ENCODE data around the gene RPS15. TPM values are rescaled to one million over a fixed set of nuclear protein-coding genes. Genes with fewer than 3 reads are reported as not detected.
A peak's percentile ranks its signal among the peaks of the same experiment; 100 is the strongest.

RPS15 gene
- total RNA-seq, 2 experiments from 2014 or later = 1,854 to 1,879 TPM

DNA sequence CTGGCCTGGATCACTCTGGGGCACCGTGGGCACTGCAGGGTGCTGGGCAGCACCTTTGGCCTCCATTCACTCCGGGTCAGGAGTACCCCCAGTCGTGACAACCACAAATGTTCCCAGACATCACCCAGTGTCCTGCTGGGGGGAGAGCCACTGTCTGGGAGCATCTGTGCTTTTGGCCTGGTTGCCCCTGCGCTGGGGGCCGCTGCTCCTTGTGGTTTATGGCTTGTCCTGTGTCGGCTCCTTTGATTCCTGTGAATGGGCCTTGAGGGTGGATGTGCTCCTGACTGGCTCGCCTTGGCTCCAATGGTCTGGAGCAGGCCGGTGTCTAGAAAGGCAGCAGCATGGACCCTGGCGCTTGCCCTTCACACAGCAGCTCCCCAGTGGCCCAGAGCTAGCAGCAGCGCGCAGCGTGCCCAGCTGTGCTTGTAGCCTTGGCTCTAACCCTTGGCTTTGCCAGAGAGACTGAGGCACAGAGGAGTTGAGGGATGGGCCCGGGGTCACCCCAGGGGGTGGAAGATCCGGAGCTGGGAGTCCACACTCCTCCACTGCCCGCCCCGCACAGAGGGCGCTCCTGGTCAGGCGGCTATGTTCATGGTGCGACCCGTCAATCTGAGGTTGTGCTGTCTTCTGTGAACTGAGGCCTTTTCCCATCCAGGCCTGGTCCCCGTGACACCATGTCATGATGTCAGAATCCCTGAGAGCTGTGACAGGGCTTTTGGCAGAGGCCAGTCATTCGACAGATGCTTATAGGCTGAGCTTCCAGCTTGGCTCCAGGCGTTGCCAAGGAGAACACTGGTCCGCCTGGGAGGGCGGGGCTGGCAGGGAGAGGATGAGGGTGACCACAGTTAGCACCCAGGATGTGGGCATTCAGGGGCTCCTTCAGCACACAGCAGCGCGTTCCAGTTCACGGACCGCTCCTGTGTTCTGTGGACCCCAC lies 26.7 kb upstream of the RPS15 start:
- H3K4me1 Mint-ChIP-seq (ENCODE audit: low read depth) = peaks cover 72% of the 10 kb centered on the region
- peak overlapping the region; percentile 95 for H3K4me3 Mint-ChIP-seq
- DNase-seq = peak; percentile 56
- ATAC-seq = no peak
- TF ChIP-seq, protein P1, sequence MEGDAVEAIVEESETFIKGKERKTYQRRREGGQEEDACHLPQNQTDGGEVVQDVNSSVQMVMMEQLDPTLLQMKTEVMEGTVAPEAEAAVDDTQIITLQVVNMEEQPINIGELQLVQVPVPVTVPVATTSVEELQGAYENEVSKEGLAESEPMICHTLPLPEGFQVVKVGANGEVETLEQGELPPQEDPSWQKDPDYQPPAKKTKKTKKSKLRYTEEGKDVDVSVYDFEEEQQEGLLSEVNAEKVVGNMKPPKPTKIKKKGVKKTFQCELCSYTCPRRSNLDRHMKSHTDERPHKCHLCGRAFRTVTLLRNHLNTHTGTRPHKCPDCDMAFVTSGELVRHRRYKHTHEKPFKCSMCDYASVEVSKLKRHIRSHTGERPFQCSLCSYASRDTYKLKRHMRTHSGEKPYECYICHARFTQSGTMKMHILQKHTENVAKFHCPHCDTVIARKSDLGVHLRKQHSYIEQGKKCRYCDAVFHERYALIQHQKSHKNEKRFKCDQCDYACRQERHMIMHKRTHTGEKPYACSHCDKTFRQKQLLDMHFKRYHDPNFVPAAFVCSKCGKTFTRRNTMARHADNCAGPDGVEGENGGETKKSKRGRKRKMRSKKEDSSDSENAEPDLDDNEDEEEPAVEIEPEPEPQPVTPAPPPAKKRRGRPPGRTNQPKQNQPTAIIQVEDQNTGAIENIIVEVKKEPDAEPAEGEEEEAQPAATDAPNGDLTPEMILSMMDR (IDR thresholded peaks at IDR 0.05) = no peak
- POLR2A ChIA-PET = interaction anchor here (1.7 to 2.2 kb wide), 3 partner anchors 10 to 26 kb away, joined by 6 to 10 read pairs (median 8); partner anchors contain the start of gene RPS15
- peaks cover 34% of the 10 kb centered on the region for H3K36me3 Mint-ChIP-seq (ENCODE audit: low read depth)
- no peaks in the 10 kb centered on the region for H3K9me3 Mint-ChIP-seq
- CTCF ChIA-PET = no interaction called here
- H3K27me3 Mint-ChIP-seq = no peaks in the 10 kb centered on the region
- intact Hi-C loops (cut with micrococcal nuclease) = no loop called here
- H3K27ac Mint-ChIP-seq = peak overlapping the region; percentile 94

DNA sequence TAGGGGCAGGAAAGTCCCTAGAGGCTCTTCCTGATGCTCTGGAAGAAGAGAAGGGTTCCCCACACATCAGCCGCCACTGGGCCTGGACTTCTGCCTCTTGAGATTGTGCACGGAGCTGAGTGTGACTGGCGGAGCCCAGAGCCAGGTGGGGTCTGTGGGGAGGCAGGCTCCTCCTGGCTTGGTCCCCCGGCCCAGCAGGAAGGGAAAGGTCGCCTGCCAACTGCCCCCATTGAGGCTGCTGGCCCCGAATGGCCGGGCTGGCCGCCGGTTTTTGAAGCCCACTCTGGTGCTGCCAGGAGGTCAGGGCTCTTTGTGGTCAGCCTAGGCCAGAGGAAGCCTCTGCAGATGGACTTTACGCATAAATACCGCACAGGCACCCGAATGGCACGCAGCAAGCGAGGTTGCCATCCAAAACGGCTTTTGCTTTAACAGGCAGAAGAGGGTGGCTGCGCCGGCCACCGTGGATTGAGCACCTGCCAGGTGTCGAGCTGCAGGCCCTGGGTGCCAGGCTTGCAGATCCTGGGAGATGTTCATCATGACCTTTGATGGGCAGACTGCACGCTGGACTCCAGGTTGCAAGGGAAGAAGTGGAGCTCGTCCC lies 25.8 kb upstream of the RPS15 start:
- no peak for DNase-seq
- no peaks in the 10 kb centered on the region for H3K9me3 Mint-ChIP-seq
- ChIA-PET CTCF (interaction anchor here (0.7 kb wide), 1 partner anchor 133 kb away, joined by 3 read pairs; no protein-coding TSS in a partner anchor), POLR2A (interaction anchor here (1.2 to 2.2 kb wide), 7 partner anchors 9 to 54 kb away, joined by 3 to 8 read pairs (median 6); no protein-coding TSS in a partner anchor)
- H3K4me1 Mint-ChIP-seq (ENCODE audit: low read depth) = peaks cover 79% of the 10 kb centered on the region
- ATAC-seq = no peak
- intact Hi-C loops (cut with micrococcal nuclease) = no loop called here
- no peak overlapping the region for H3K4me3 Mint-ChIP-seq
- H3K36me3 Mint-ChIP-seq (ENCODE audit: low read depth) = peaks cover 37% of the 10 kb centered on the region
- TF ChIP-seq, protein P1 (IDR thresholded peaks at IDR 0.05) = no peak
- peak overlapping the region; percentile 88 for H3K27ac Mint-ChIP-seq
- H3K27me3 Mint-ChIP-seq = no peaks in the 10 kb centered on the region

DNA sequence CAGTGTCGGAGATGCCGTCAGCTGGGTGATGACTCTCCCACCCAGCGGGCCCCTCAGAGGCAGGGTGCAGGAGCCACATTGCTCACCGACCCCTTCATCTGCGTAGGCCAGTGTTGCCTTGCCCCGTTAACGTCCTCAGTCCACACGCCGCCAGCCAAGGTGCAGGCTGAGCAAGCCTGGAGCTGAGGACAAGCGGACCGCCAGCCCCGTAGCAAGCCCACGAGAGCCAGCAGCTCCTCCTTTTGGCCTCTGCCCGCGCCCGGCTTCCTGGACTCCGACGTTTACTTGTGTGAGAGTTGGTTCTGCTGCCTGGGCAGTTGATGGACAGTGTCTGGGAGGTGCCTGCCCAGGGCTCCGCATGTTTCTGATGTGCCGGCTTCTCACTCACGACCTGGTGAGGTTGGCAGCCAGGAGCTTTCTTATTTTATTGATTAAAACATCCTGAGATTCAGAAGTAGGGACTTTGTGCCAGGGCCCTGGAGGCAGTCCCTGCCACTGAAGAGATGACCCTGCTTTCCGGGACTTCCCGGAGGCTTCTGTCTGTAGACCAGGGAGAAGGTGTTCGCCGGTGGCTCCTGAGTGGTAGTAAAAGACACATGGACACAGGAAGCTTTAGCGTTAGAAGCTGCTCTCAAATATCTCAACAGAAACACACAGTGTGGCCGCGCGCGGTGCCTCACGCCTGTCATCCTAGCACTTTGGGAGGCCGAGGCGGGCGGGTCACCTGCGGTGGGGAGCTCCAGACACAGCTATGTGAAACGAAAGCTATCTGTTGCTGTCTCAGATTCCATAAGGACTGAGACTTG lies 25.0 kb upstream of the RPS15 start:
- Mint-ChIP-seq H3K36me3 (ENCODE audit: low read depth) (peaks cover 42% of the 10 kb centered on the region), H3K27me3 (no peaks in the 10 kb centered on the region), H3K27ac (peak overlapping the region; percentile 55), H3K9me3 (no peaks in the 10 kb centered on the region), H3K4me1 (ENCODE audit: low read depth) (peaks cover 81% of the 10 kb centered on the region), H3K4me3 (no peak overlapping the region)
- ATAC-seq (no peak), DNase-seq (no peak)
- TF ChIP-seq, protein P1 (IDR thresholded peaks at IDR 0.05) = no peak
- ChIA-PET CTCF (interaction anchor here (0.7 to 1.2 kb wide), 3 partner anchors 24 to 425 kb away, joined by 3 read pairs; no protein-coding TSS in a partner anchor), POLR2A (interaction anchor here (0.9 to 2.2 kb wide), 11 partner anchors 8 to 53 kb away, joined by 3 to 8 read pairs (median 4); no protein-coding TSS in a partner anchor)
- intact Hi-C loops (cut with micrococcal nuclease) = no loop called here

DNA sequence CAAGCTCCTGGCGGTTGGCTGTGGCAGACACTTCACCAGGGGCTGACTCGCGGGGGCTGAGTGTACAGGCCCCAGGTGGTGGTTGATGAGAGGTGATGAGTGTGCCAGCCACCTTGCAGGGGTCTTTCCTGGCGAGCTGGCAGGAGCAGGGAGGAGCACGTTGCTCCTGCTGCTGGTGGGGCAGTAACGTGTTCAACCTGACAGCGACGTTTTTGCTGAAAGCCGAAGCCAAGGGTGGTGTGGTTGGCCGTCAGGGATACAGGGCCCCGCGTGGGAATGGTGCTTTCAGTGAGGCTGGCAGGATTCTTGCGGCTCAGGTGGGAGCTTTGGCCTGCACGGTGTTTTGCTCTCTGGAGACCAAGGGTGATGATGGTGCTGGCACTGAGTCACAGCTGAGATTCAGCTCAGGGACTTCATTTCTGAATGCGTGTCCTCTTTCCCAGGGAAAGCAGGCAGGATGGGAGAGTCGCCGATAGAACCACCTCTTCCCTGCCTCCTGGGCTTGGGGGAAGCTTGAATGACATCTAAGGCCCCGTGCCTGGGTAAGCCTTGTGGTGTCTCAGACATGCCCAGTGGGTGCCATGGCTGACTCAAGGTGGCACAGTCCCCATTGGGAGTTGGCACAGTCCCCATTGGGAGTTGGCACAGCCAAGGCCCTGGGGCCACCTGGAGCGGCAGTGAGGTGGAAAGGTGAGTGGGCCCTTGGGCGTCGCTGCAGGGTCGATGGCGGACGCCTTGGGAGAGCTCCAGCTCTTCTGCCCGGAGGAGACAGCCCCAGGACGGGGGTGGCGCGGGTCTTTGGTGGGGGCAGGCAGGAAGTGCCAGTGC lies 22.0 kb upstream of the RPS15 start:
- CTCF ChIA-PET = interaction anchor here (0.6 to 1.4 kb wide), 2 partner anchors 143 to 172 kb away, joined by 3 to 4 read pairs; no protein-coding TSS in a partner anchor
- H3K36me3 Mint-ChIP-seq (ENCODE audit: low read depth) = peaks cover 40% of the 10 kb centered on the region
- DNase-seq (no peak), ATAC-seq (no peak)
- no peaks in the 10 kb centered on the region for H3K27me3 Mint-ChIP-seq
- no peaks in the 10 kb centered on the region for H3K9me3 Mint-ChIP-seq
- TF ChIP-seq, protein P1 (IDR thresholded peaks at IDR 0.05) = no peak
- POLR2A ChIA-PET = interaction anchor here (0.7 to 1.5 kb wide), 8 partner anchors 13 to 609 kb away, joined by 3 to 6 read pairs (median 3); partner anchors contain the start of gene RPS15
- peaks cover 58% of the 10 kb centered on the region for H3K4me1 Mint-ChIP-seq (ENCODE audit: low read depth)
- no peak overlapping the region for H3K4me3 Mint-ChIP-seq
- H3K27ac Mint-ChIP-seq = peak overlapping the region; percentile 72
- intact Hi-C loops (cut with micrococcal nuclease) = no loop called here
